Measurements from ENCODE around the gene TMC5.

The TMC5 gene

DNA sequence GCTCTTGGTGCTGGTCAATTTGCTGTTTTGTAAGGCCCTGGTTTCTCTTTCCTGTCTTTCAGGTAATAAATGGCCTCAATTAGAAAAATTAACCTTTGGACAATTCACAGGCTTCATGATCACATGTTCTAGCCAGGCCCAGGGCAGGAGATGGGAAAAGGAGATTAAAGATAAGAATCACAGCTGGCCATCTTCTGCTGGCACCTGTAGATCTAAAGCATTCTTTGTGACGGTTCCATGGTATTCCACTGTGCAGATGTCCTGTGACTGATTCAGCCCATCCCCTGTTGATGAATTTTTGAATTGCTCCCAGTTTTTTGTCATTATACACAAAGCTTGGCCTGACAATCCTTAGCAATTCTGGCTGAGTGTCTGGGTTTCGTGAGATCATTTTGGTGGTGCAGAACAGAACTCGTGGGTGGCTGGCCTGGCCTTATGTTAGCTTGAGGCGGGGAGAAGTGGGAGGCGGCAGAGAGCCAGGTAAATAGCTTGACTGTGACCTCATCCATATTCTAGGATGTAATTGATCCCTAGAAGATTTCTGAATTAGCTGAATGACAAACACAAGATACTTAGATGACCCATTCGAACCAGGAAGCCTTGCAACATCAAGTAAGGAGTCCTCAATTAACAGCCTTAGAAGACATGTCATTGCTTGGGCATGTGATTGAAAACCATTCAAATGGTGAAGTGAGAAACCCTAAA lies 14.1 kb downstream of the TMC5 start:
- no peaks in the 10 kb centered on the region for H3K9me3 ChIP-seq
- H3K27me3 ChIP-seq: peaks cover 20% of the 10 kb centered on the region
- no peak overlapping the region for H3K4me3 ChIP-seq (ENCODE audit: low read depth in 1 of 2, low read length in 1 of 2)
- peaks cover 25 to 29% of the 10 kb centered on the region in 2 experiments for H3K4me1 ChIP-seq (ENCODE audit: control insufficient read depth in 1 of 2, insufficient read depth in 1 of 2, low read depth in 1 of 2, low read length in 1 of 2)
- TF ChIP-seq, protein P1, sequence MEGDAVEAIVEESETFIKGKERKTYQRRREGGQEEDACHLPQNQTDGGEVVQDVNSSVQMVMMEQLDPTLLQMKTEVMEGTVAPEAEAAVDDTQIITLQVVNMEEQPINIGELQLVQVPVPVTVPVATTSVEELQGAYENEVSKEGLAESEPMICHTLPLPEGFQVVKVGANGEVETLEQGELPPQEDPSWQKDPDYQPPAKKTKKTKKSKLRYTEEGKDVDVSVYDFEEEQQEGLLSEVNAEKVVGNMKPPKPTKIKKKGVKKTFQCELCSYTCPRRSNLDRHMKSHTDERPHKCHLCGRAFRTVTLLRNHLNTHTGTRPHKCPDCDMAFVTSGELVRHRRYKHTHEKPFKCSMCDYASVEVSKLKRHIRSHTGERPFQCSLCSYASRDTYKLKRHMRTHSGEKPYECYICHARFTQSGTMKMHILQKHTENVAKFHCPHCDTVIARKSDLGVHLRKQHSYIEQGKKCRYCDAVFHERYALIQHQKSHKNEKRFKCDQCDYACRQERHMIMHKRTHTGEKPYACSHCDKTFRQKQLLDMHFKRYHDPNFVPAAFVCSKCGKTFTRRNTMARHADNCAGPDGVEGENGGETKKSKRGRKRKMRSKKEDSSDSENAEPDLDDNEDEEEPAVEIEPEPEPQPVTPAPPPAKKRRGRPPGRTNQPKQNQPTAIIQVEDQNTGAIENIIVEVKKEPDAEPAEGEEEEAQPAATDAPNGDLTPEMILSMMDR (IDR thresholded peaks at IDR 0.05): no peak
- peak overlapping the region; percentile 66 for H3K27ac ChIP-seq
- H3K36me3 ChIP-seq: no peaks in the 10 kb centered on the region

- Histone ChIP-seq H3K27ac (peak overlapping the region; percentile 66), H3K27me3 (peaks cover 16% of the 10 kb centered on the region), H3K9me3 (no peaks in the 10 kb centered on the region), H3K36me3 (no peaks in the 10 kb centered on the region), H3K4me1 (ENCODE audit: control insufficient read depth in 1 of 2, insufficient read depth in 1 of 2, low read depth in 1 of 2, low read length in 1 of 2) (peaks cover 25 to 29% of the 10 kb centered on the region in 2 experiments), H3K4me3 (ENCODE audit: low read depth in 1 of 2, low read length in 1 of 2) (no peak overlapping the region)
- TF ChIP-seq, protein P1 (IDR thresholded peaks at IDR 0.05): no peak
These were observed 14.7 kb downstream of the TMC5 start for GRCh38 chr16:19432429-19432828.

- TF ChIP-seq, protein P1 (IDR thresholded peaks at IDR 0.05): no peak
- H3K9me3 ChIP-seq: no peaks in the 10 kb centered on the region
- no peak overlapping the region for H3K27ac ChIP-seq
These were observed 16.9 kb downstream of the TMC5 start for GRCh38 chr16:19434584-19434983.

DNA sequence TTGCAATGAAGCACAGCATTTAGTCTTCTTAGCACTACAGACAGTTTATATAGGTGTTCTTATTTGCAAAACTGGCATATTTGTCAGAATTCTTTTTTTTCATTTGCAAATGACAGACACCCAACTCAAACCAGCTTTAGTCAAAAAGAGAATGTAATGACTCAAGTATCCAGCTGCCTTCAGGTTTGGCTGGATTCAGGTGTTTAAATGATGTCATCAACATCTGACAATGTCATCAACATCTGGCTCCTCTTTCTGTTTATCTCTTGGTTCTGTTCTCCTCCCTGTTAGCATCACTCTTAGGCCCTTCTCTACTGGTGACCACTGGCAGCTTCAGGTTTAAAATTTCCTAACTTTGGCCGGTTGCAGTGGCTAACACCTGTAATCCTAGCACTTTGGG lies 18.9 kb downstream of the TMC5 start:
- Histone ChIP-seq H3K4me1 (ENCODE audit: control insufficient read depth in 1 of 2, insufficient read depth in 1 of 2, low read depth in 1 of 2, low read length in 1 of 2) (peaks cover 21 to 23% of the 10 kb centered on the region in 2 experiments), H3K27ac (no peak overlapping the region), H3K27me3 (peaks cover 17% of the 10 kb centered on the region), H3K9me3 (no peaks in the 10 kb centered on the region), H3K4me3 (ENCODE audit: low read depth in 1 of 2, low read length in 1 of 2) (no peak overlapping the region), H3K36me3 (no peaks in the 10 kb centered on the region)
- TF ChIP-seq, protein P1 (IDR thresholded peaks at IDR 0.05): no peak

More at GRCh38 chr16:19434584-19434983, 16.9 kb downstream of the TMC5 start:
- Histone ChIP-seq H3K4me1 (ENCODE audit: control insufficient read depth in 1 of 2, insufficient read depth in 1 of 2, low read depth in 1 of 2, low read length in 1 of 2) (peaks cover 25 to 29% of the 10 kb centered on the region in 2 experiments), H3K36me3 (no peaks in the 10 kb centered on the region), H3K27me3 (peaks cover 11% of the 10 kb centered on the region), H3K4me3 (ENCODE audit: low read depth in 1 of 2, low read length in 1 of 2) (no peak overlapping the region)

DNA sequence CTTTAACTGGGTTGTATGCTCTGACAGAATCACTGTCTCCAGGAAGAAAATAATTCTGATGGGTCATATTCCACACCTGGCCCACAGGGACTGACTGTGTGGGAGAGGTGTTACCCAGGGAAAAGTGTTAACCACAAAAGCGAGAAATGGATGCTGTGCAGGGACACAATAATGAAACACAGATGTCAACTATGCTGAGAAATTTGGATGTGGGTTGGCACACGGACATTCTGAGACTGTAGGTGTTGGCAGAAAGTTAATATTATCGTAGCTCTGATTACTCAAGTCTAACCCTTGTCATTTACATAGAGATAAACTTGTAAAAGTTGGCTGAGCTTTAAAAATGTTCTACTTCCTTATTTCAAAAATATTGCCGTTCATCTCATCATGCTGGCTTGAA lies 19.6 kb downstream of the TMC5 start:
- Histone ChIP-seq H3K4me1 (ENCODE audit: control insufficient read depth in 1 of 2, insufficient read depth in 1 of 2, low read depth in 1 of 2, low read length in 1 of 2) (peaks cover 14 to 15% of the 10 kb centered on the region in 2 experiments), H3K27ac (no peak overlapping the region), H3K9me3 (no peaks in the 10 kb centered on the region), H3K36me3 (no peaks in the 10 kb centered on the region), H3K4me3 (ENCODE audit: low read depth in 1 of 2, low read length in 1 of 2) (no peak overlapping the region), H3K27me3 (peaks cover 17% of the 10 kb centered on the region)
- TF ChIP-seq, protein P1 (IDR thresholded peaks at IDR 0.05): no peak

All from neutrophil (primary cell).